ENCODE results near the gene MESD. TPM values are rescaled to one million over a fixed set of nuclear protein-coding genes. Genes with fewer than 3 reads are reported as not detected.

MESD gene
- total and polyA plus RNA-seq, 2 of the 4 experiments (the other 2 are of a cell fraction) = 10.0 to 14.0 TPM

DNA sequence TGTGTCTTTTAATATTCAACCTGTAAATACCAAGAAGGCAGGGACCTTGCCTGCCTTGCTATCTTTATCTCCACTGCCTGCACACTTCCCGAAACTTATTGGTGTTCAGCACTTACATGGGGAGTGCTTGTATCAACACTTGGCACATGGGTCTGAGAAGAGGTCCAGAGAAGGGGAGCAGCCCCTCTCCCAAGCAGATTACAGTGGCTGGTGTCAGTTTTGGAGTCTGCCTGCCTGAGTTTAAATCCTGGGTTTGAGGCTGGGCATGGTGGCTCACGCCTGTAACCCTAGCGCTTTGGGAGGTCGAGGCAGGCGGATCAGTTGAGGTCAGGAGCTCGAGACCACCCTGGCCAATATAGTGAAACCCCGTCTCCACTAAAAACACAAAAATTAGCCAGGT is 20.3 kb downstream of the MESD start:
- no peak overlapping the region for H3K4me3 ChIP-seq (ENCODE audit: insufficient read depth, low read depth, low read length)
- H3K36me3 ChIP-seq (ENCODE audit: control insufficient read depth, insufficient read depth, low read length) = peaks cover 4% of the 10 kb centered on the region; the same call in 1 of the 2 replicates
- peak overlapping the region; percentile 1 for H2AK9ac ChIP-seq (replicated peaks; ENCODE audit: low read depth, low read length, poor library complexity)
- POLR2A ChIA-PET (ENCODE audit: unreplicated experiment) = interaction anchor here (0.7 kb wide), 1 partner anchor 306 kb away, joined by 3 read pairs; no protein-coding TSS in a partner anchor
- H2BK20ac ChIP-seq (ENCODE audit: low read depth, low read length) = 0 out of 2 replicates have a peak overlapping the region, but pooled peaks have one; percentile 3
- H4K20me1 ChIP-seq (ENCODE audit: insufficient read depth, low read length) = peaks cover 12% of the 10 kb centered on the region; the same call in 1 of the 2 replicates
- TF ChIP-seq, protein P1, sequence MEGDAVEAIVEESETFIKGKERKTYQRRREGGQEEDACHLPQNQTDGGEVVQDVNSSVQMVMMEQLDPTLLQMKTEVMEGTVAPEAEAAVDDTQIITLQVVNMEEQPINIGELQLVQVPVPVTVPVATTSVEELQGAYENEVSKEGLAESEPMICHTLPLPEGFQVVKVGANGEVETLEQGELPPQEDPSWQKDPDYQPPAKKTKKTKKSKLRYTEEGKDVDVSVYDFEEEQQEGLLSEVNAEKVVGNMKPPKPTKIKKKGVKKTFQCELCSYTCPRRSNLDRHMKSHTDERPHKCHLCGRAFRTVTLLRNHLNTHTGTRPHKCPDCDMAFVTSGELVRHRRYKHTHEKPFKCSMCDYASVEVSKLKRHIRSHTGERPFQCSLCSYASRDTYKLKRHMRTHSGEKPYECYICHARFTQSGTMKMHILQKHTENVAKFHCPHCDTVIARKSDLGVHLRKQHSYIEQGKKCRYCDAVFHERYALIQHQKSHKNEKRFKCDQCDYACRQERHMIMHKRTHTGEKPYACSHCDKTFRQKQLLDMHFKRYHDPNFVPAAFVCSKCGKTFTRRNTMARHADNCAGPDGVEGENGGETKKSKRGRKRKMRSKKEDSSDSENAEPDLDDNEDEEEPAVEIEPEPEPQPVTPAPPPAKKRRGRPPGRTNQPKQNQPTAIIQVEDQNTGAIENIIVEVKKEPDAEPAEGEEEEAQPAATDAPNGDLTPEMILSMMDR (conservative IDR thresholded peaks at IDR 0.05; ENCODE audit: low read depth, low read length) = no peak
- TF ChIP-seq MAZ (IDR thresholded peaks at IDR 0.05; ENCODE audit: borderline replicate concordance, low read depth, low read length) (no peak), BHLHE40 (IDR thresholded peaks at IDR 0.05; ENCODE audit: low read depth, low read length) (no peak), USF2 (IDR thresholded peaks at IDR 0.05; ENCODE audit: low read depth, low read length) (no peak)
- H3K79me1 ChIP-seq (ENCODE audit: low read depth in 1 of 2, low read length in 2 of 2) = peaks cover 12 to 19% of the 10 kb centered on the region in 2 experiments
- H2BK120ac ChIP-seq (ENCODE audit: low read depth, low read length) = no peak overlapping the region
- peaks cover 15% of the 10 kb centered on the region for H3K9me1 ChIP-seq (ENCODE audit: insufficient read depth, low read length)
- no peak overlapping the region for H4K5ac ChIP-seq (ENCODE audit: low read depth, low read length)
- BruUV-seq (replicated peaks) = no TSS peak
- H3K4me1 ChIP-seq (ENCODE audit: control insufficient read depth, insufficient read depth, low read length) = peaks cover 13% of the 10 kb centered on the region
- no peak overlapping the region for H3K4me2 ChIP-seq (ENCODE audit: low read depth, low read length)
- WGBS, 2 experiments (ENCODE audit: extremely low coverage in 2 of 2, insufficient read length in 1 of 2) = no CpG with 5 or more reads among the region's 7 CpGs
- no peak overlapping the region for H3K18ac ChIP-seq (ENCODE audit: low read depth, low read length)
- no peak overlapping the region for H3K27ac ChIP-seq (ENCODE audit: insufficient read depth, low read length)
- H3K9me3 ChIP-seq (ENCODE audit: control insufficient read depth, insufficient read depth, low read length) = no peaks in the 10 kb centered on the region
- CTCF ChIA-PET = interaction anchor here (0.6 to 2.0 kb wide), 17 partner anchors 10 to 546 kb away, joined by 3 to 10 read pairs (median 4); partner anchors contain the start of gene CEMIP
- no peak overlapping the region for H3K9ac ChIP-seq (ENCODE audit: low read depth, low read length)
- H2BK15ac ChIP-seq (ENCODE audit: low read depth, low read length) = no peak overlapping the region
- in situ Hi-C loops (cut with MboI; ENCODE audit: low sequenced_read_pairs) (loop anchor here (5.0 kb wide), 1 partner anchor 512 kb away; no protein-coding TSS in a partner anchor), intact Hi-C loops (cut with micrococcal nuclease) (no loop called here), dilution Hi-C loops (cut with HindIII; ENCODE audit: low sequenced_read_pairs, unreplicated experiment) (no loop called here)
- no peaks in the 10 kb centered on the region for H3K27me3 ChIP-seq (ENCODE audit: control insufficient read depth, insufficient read depth, low read length)
- H2AFZ ChIP-seq (replicated peaks; ENCODE audit: low read length, poor library complexity) = no peak overlapping the region
- H2BK5ac ChIP-seq (ENCODE audit: low read depth, low read length, poor library complexity, severe bottlenecking) = no peak overlapping the region
- DNase-seq (no peak), ATAC-seq (ENCODE audit: low read depth) (no peak)
- no peak overlapping the region for H3K4ac ChIP-seq (ENCODE audit: low read depth, low read length)
- H2AK5ac ChIP-seq (ENCODE audit: low read depth, low read length) = 0 out of 2 replicates have a peak overlapping the region, but pooled peaks have one; percentile 33
- no peak overlapping the region for H3K23ac ChIP-seq (ENCODE audit: low read depth, low read length)
- no peak overlapping the region for H4K91ac ChIP-seq (ENCODE audit: insufficient read depth, low read depth, low read length)
- H3K56ac ChIP-seq (ENCODE audit: extremely low read depth, insufficient read depth, low read length) = no peak overlapping the region
- H4K8ac ChIP-seq (ENCODE audit: low read depth in 2 of 2, low read length in 2 of 2) = no peak overlapping the region
- no peak overlapping the region for H3K14ac ChIP-seq (replicated peaks; ENCODE audit: low read depth, low read length)

All from IMR-90 (cell line).